Measurements from ENCODE around the gene MEIG1.
"Not testable (repeated sequence)": the region's sequence is repeated elsewhere in the genome, so short reads cannot be mapped to it uniquely, and the experiment has no call there.

The MEIG1 gene

GRCh38 chr10:14959221-14960057, at the start of gene MEIG1:
Gene MEIG1, plus strand, starts transcription at chr10:14959388. Its CDS starts 7,081 bp downstream, at chr10:14966469.
- DNase-seq (ENCODE audit: low spot score) = peak; percentile 92
- peak within 1 kb of the TSS; percentile 97 for H3K4me3 Mint-ChIP-seq
- no peaks in the 10 kb centered on the region for H3K27me3 Mint-ChIP-seq (ENCODE audit: low read depth)
- peak within 1 kb of the TSS; percentile 98 for H3K27ac Mint-ChIP-seq
- H3K9me3 Mint-ChIP-seq = no peaks in the 10 kb centered on the region
- peaks cover 26% of the 10 kb centered on the region for H3K4me1 Mint-ChIP-seq (ENCODE audit: low read depth)
- H3K36me3 Mint-ChIP-seq (ENCODE audit: low read depth) = peaks cover 1% of the 10 kb centered on the region

GRCh38 chr10:14910953-14911352, 48.2 kb upstream of the MEIG1 start:
- Mint-ChIP-seq H3K27ac (no peak overlapping the region), H3K36me3 (ENCODE audit: low read depth) (peaks cover 89% of the 10 kb centered on the region), H3K27me3 (ENCODE audit: low read depth) (no peaks in the 10 kb centered on the region), H3K4me1 (ENCODE audit: low read depth) (peaks cover 10% of the 10 kb centered on the region), H3K9me3 (peaks cover 34% of the 10 kb centered on the region), H3K4me3 (no peak overlapping the region)
- no peak for DNase-seq (ENCODE audit: low spot score)

- H3K27ac Mint-ChIP-seq = no peak overlapping the region
- H3K36me3 Mint-ChIP-seq (ENCODE audit: low read depth) = peaks cover 91% of the 10 kb centered on the region
- no peak for DNase-seq (ENCODE audit: low spot score)
- H3K4me3 Mint-ChIP-seq = no peak overlapping the region
- peaks cover 42% of the 10 kb centered on the region for H3K9me3 Mint-ChIP-seq
- no peaks in the 10 kb centered on the region for H3K27me3 Mint-ChIP-seq (ENCODE audit: low read depth)
- peaks cover 11% of the 10 kb centered on the region for H3K4me1 Mint-ChIP-seq (ENCODE audit: low read depth)
These were observed 47.4 kb upstream of the MEIG1 start for GRCh38 chr10:14911801-14912200.

GRCh38 chr10:14916600-14916999, 42.6 kb upstream of the MEIG1 start:
- Mint-ChIP-seq H3K27me3 (ENCODE audit: low read depth) (no peaks in the 10 kb centered on the region), H3K4me1 (ENCODE audit: low read depth) (peaks cover 13% of the 10 kb centered on the region), H3K9me3 (peaks cover 53% of the 10 kb centered on the region), H3K4me3 (no peak overlapping the region), H3K27ac (no peak overlapping the region), H3K36me3 (ENCODE audit: low read depth) (peaks cover 95% of the 10 kb centered on the region)
- DNase-seq (ENCODE audit: low spot score) = no peak

- Mint-ChIP-seq H3K4me1 (ENCODE audit: low read depth) (peaks cover 13% of the 10 kb centered on the region), H3K9me3 (peaks cover 53% of the 10 kb centered on the region), H3K27ac (no peak overlapping the region), H3K36me3 (ENCODE audit: low read depth) (peaks cover 97% of the 10 kb centered on the region), H3K27me3 (ENCODE audit: low read depth) (no peaks in the 10 kb centered on the region), H3K4me3 (no peak overlapping the region)
- DNase-seq (ENCODE audit: low spot score) = no peak
These were observed 41.4 kb upstream of the MEIG1 start for GRCh38 chr10:14917827-14918226.

- Mint-ChIP-seq H3K4me1 (ENCODE audit: low read depth) (peaks cover 13% of the 10 kb centered on the region), H3K27ac (no peak overlapping the region), H3K27me3 (ENCODE audit: low read depth) (no peaks in the 10 kb centered on the region), H3K4me3 (no peak overlapping the region), H3K9me3 (peaks cover 46% of the 10 kb centered on the region), H3K36me3 (ENCODE audit: low read depth) (peaks cover 97% of the 10 kb centered on the region)
- DNase-seq (ENCODE audit: low spot score) = no peak
These were observed 40.2 kb upstream of the MEIG1 start for GRCh38 chr10:14918964-14919363.

- H3K4me3 Mint-ChIP-seq = no peak overlapping the region
- H3K9me3 Mint-ChIP-seq = peaks cover 3% of the 10 kb centered on the region
- H3K36me3 Mint-ChIP-seq (ENCODE audit: low read depth) = peaks cover 87% of the 10 kb centered on the region
- peaks cover 3% of the 10 kb centered on the region for H3K4me1 Mint-ChIP-seq (ENCODE audit: low read depth)
- no peak overlapping the region for H3K27ac Mint-ChIP-seq
- H3K27me3 Mint-ChIP-seq (ENCODE audit: low read depth) = no peaks in the 10 kb centered on the region
- DNase-seq (ENCODE audit: low spot score) = no peak
These were observed 35.2 kb upstream of the MEIG1 start for GRCh38 chr10:14924013-14924412.

GRCh38 chr10:14925268-14925667, 33.9 kb upstream of the MEIG1 start:
- no peak overlapping the region for H3K27ac Mint-ChIP-seq
- peaks cover 3% of the 10 kb centered on the region for H3K4me1 Mint-ChIP-seq (ENCODE audit: low read depth)
- H3K4me3 Mint-ChIP-seq = no peak overlapping the region
- DNase-seq (ENCODE audit: low spot score) = no peak
- no peaks in the 10 kb centered on the region for H3K9me3 Mint-ChIP-seq
- no peaks in the 10 kb centered on the region for H3K27me3 Mint-ChIP-seq (ENCODE audit: low read depth)
- H3K36me3 Mint-ChIP-seq (ENCODE audit: low read depth) = peaks cover 79% of the 10 kb centered on the region

GRCh38 chr10:14926061-14926470, 33.1 kb upstream of the MEIG1 start:
- no peak overlapping the region for H3K4me3 Mint-ChIP-seq
- H3K36me3 Mint-ChIP-seq (ENCODE audit: low read depth) = peaks cover 74% of the 10 kb centered on the region

GRCh38 chr10:14926722-14927416, 32.3 kb upstream of the MEIG1 start:
- H3K27me3 Mint-ChIP-seq (ENCODE audit: low read depth) = no peaks in the 10 kb centered on the region
- peaks cover 72% of the 10 kb centered on the region for H3K36me3 Mint-ChIP-seq (ENCODE audit: low read depth)
- no peak for DNase-seq (ENCODE audit: low spot score)
- no peak overlapping the region for H3K4me3 Mint-ChIP-seq
- H3K9me3 Mint-ChIP-seq = no peaks in the 10 kb centered on the region
- H3K4me1 Mint-ChIP-seq (ENCODE audit: low read depth) = peaks cover 2% of the 10 kb centered on the region
- H3K27ac Mint-ChIP-seq = no peak overlapping the region

More at GRCh38 chr10:14926061-14926470, 33.1 kb upstream of the MEIG1 start:
- Mint-ChIP-seq H3K4me1 (ENCODE audit: low read depth) (peaks cover 3% of the 10 kb centered on the region), H3K27me3 (ENCODE audit: low read depth) (no peaks in the 10 kb centered on the region), H3K9me3 (no peaks in the 10 kb centered on the region), H3K27ac (no peak overlapping the region)
- DNase-seq (ENCODE audit: low spot score) = no peak

GRCh38 chr10:14930610-14931009, 28.6 kb upstream of the MEIG1 start:
- no peak overlapping the region for H3K27ac Mint-ChIP-seq

GRCh38 chr10:14936584-14936983, 22.6 kb upstream of the MEIG1 start:
- no peak overlapping the region for H3K27ac Mint-ChIP-seq
- no peaks in the 10 kb centered on the region for H3K9me3 Mint-ChIP-seq
- no peak for DNase-seq (ENCODE audit: low spot score)
- no peaks in the 10 kb centered on the region for H3K27me3 Mint-ChIP-seq (ENCODE audit: low read depth)
- H3K4me3 Mint-ChIP-seq = no peak overlapping the region
- peaks cover 49% of the 10 kb centered on the region for H3K36me3 Mint-ChIP-seq (ENCODE audit: low read depth)
- peaks cover 5% of the 10 kb centered on the region for H3K4me1 Mint-ChIP-seq (ENCODE audit: low read depth)

More at GRCh38 chr10:14930610-14931009, 28.6 kb upstream of the MEIG1 start:
- peaks cover 65% of the 10 kb centered on the region for H3K36me3 Mint-ChIP-seq (ENCODE audit: low read depth)
- no peak overlapping the region for H3K4me3 Mint-ChIP-seq
- H3K4me1 Mint-ChIP-seq (ENCODE audit: low read depth) = peaks cover 2% of the 10 kb centered on the region
- H3K9me3 Mint-ChIP-seq = no peaks in the 10 kb centered on the region
- no peak for DNase-seq (ENCODE audit: low spot score)
- H3K27me3 Mint-ChIP-seq (ENCODE audit: low read depth) = no peaks in the 10 kb centered on the region

- H3K4me1 Mint-ChIP-seq (ENCODE audit: low read depth) = peaks cover 14% of the 10 kb centered on the region
- not testable (repeated sequence) for H3K9me3 Mint-ChIP-seq; H3K27me3 Mint-ChIP-seq (ENCODE audit: low read depth); H3K4me3 Mint-ChIP-seq
- peaks cover 38% of the 10 kb centered on the region for H3K36me3 Mint-ChIP-seq (ENCODE audit: low read depth)
- peak; percentile 47 for DNase-seq (ENCODE audit: low spot score)
- H3K27ac Mint-ChIP-seq = peak overlapping the region; percentile 17
These were observed 20.2 kb upstream of the MEIG1 start for GRCh38 chr10:14938971-14939370.

All from T-helper 2 cell treated with Interferon-gamma antibody and Interleukin-4, amounts not matched to agents 5 μg/mL and 100 μg/mL, for 36 hours (primary cell).